Stimulated activated CD8-positive, alpha-beta memory T cell treated with anti-CD3 and anti-CD28 coated beads, Interleukin-4, amount 100 ng/mL, for 1 hour (primary cell): Measurements from ENCODE around the gene FYB1.

ENCODE experiments used
- DNase-seq, 2 donors: peaks; one replicate each; pipeline ENCODE4 v3.0.0-alpha.2; 2020; ENCODE audit warnings: low read depth in 2 of 2, low spot score in 1 of 2

FYB1 gene

GRCh38 chr5:39121922-39122321 is 97.4 kb downstream of the FYB1 start:
- DNase-seq: no peak

GRCh38 chr5:39121315-39121714 is 98.0 kb downstream of the FYB1 start:
- DNase-seq: no peak

GRCh38 chr5:39120052-39120420 is 99.3 kb downstream of the FYB1 start:
- no peak for DNase-seq

- no peak for DNase-seq
These were observed 99.8 kb downstream of the FYB1 start for GRCh38 chr5:39119404-39120051.

GRCh38 chr5:39118638-39119037 is 100.7 kb downstream of the FYB1 start:
- DNase-seq: no peak

GRCh38 chr5:39117401-39117800 is 102.0 kb downstream of the FYB1 start:
- no peak for DNase-seq

GRCh38 chr5:39116344-39117170 is 102.8 kb downstream of the FYB1 start:
- DNase-seq: no peak

GRCh38 chr5:39115644-39116343 is 103.6 kb downstream of the FYB1 start:
- no peak for DNase-seq

- no peak for DNase-seq
These were observed 105.2 kb downstream of the FYB1 start for GRCh38 chr5:39114155-39114554.

GRCh38 chr5:39113354-39113953 is 105.9 kb downstream of the FYB1 start:
- no peak for DNase-seq

- DNase-seq: no peak
These were observed 109.8 kb downstream of the FYB1 start for GRCh38 chr5:39109606-39110005.

GRCh38 chr5:39108987-39109386 is 110.4 kb downstream of the FYB1 start:
- no peak for DNase-seq

GRCh38 chr5:39107350-39107749 is 112.0 kb downstream of the FYB1 start:
- DNase-seq: no peak

GRCh38 chr5:39106322-39106721 is 113.0 kb downstream of the FYB1 start:
- no peak for DNase-seq

GRCh38 chr5:39104221-39104620 is 115.1 kb downstream of the FYB1 start:
- DNase-seq: no peak

- DNase-seq: no peak
These were observed 116.6 kb downstream of the FYB1 start for GRCh38 chr5:39102684-39103155.

- DNase-seq: no peak
These were observed 118.4 kb downstream of the FYB1 start for GRCh38 chr5:39100851-39101396.

- no peak for DNase-seq
These were observed 119.0 kb downstream of the FYB1 start for GRCh38 chr5:39100301-39100850.

GRCh38 chr5:39099831-39100230 is 119.5 kb downstream of the FYB1 start:
- DNase-seq: no peak

- no peak for DNase-seq
These were observed 126.0 kb downstream of the FYB1 start for GRCh38 chr5:39093352-39093751.
